Activated CD8-positive, alpha-beta memory T cell treated with anti-CD3 and anti-CD28 coated beads for 48 hours (primary cell): ENCODE results near the gene ATG4A.

Experiments
- DNase-seq, 3 experiments: peaks; one replicate each; pipeline ENCODE4 v3.0.0-alpha.2; 2020; ENCODE audit warnings: low read depth in 2 of 3, low spot score in 2 of 3

The ATG4A gene

GRCh38 chrX:108121291-108121690, 29.7 kb downstream of the ATG4A start:
- no peak for DNase-seq

- no peak for DNase-seq
These were observed 31.2 kb downstream of the ATG4A start for GRCh38 chrX:108122748-108123147.

- no peak for DNase-seq
These were observed 32.2 kb downstream of the ATG4A start for GRCh38 chrX:108123591-108124366.

GRCh38 chrX:108126661-108127060, 35.1 kb downstream of the ATG4A start:
- no peak for DNase-seq

GRCh38 chrX:108127152-108127551, 35.6 kb downstream of the ATG4A start:
- DNase-seq: no peak

- DNase-seq: no peak
These were observed 39.3 kb downstream of the ATG4A start for GRCh38 chrX:108130889-108131288.

GRCh38 chrX:108131471-108131870, 39.9 kb downstream of the ATG4A start:
- DNase-seq: no peak

- no peak for DNase-seq
These were observed 40.5 kb downstream of the ATG4A start for GRCh38 chrX:108132034-108132433.

- DNase-seq: no peak
These were observed 41.3 kb downstream of the ATG4A start for GRCh38 chrX:108132876-108133275.

- DNase-seq: no peak
These were observed 43.1 kb downstream of the ATG4A start for GRCh38 chrX:108134724-108135123.

GRCh38 chrX:108138814-108139702, 47.5 kb downstream of the ATG4A start:
- DNase-seq: no peak

GRCh38 chrX:108148524-108148923, 56.9 kb downstream of the ATG4A start:
- DNase-seq: no peak

GRCh38 chrX:108156082-108156481, 64.5 kb downstream of the ATG4A start:
- no peak for DNase-seq

GRCh38 chrX:108156934-108157466, 65.4 kb downstream of the ATG4A start:
- DNase-seq: no peak

- DNase-seq: no peak
These were observed 66.0 kb downstream of the ATG4A start for GRCh38 chrX:108157628-108158027.

GRCh38 chrX:108159028-108159670, 67.6 kb downstream of the ATG4A start:
- DNase-seq: no peak

GRCh38 chrX:108160309-108160708, 68.7 kb downstream of the ATG4A start:
- DNase-seq: no peak

GRCh38 chrX:108162265-108162664, 70.7 kb downstream of the ATG4A start:
- DNase-seq: no peak

- DNase-seq: no peak
These were observed 71.9 kb downstream of the ATG4A start for GRCh38 chrX:108163333-108164082.

GRCh38 chrX:108165383-108166111, 74.0 kb downstream of the ATG4A start:
- DNase-seq: no peak
